GM11168 (cell line): ENCODE measurements around the gene PACRGL.
"Not testable (repeated sequence)": the region's sequence is repeated elsewhere in the genome, so short reads cannot be mapped to it uniquely, and the experiment has no call there.

Source experiments
- in situ Hi-C: fragments of 300-500 bp; cut with MboI; formaldehyde crosslinking; loops from one replicate; pipeline ENCODE4 v1.12.0; 2022; ENCODE audit warnings: low sequenced_read_pairs; ENCODE audit not compliant: unreplicated experiment

PACRGL gene

GRCh38 chr4:20711335-20711734 is 11.1 kb downstream of the PACRGL start:
- in situ Hi-C loops = no loop called here

- in situ Hi-C loops = no loop called here
These were observed 22.8 kb downstream of the PACRGL start for GRCh38 chr4:20723019-20723418.

GRCh38 chr4:20723463-20723862 is 23.2 kb downstream of the PACRGL start:
- in situ Hi-C loops = no loop called here

- in situ Hi-C loops = no loop called here
These were observed 24.7 kb downstream of the PACRGL start for GRCh38 chr4:20724915-20725314.

GRCh38 chr4:20735931-20736330 is 35.7 kb downstream of the PACRGL start:
- in situ Hi-C loops = no loop called here

- in situ Hi-C loops = not testable (repeated sequence)
These were observed 45.7 kb downstream of the PACRGL start for GRCh38 chr4:20746000-20746399.

- in situ Hi-C loops = no loop called here
These were observed 52.4 kb downstream of the PACRGL start for GRCh38 chr4:20752641-20753040.

- in situ Hi-C loops = no loop called here
These were observed 53.8 kb downstream of the PACRGL start for GRCh38 chr4:20754036-20754435.

- in situ Hi-C loops = no loop called here
These were observed 59.8 kb downstream of the PACRGL start for GRCh38 chr4:20760053-20760452.

- in situ Hi-C loops = no loop called here
These were observed 61.1 kb downstream of the PACRGL start for GRCh38 chr4:20761382-20761781.

GRCh38 chr4:20761826-20762225 is 61.6 kb downstream of the PACRGL start:
- in situ Hi-C loops = no loop called here

- in situ Hi-C loops = no loop called here
These were observed 64.2 kb downstream of the PACRGL start for GRCh38 chr4:20764366-20764992.

- in situ Hi-C loops = no loop called here
These were observed 73.1 kb downstream of the PACRGL start for GRCh38 chr4:20773144-20773997.

- in situ Hi-C loops = no loop called here
These were observed 78.6 kb downstream of the PACRGL start for GRCh38 chr4:20778896-20779295.

GRCh38 chr4:20783134-20783533 is 82.9 kb downstream of the PACRGL start:
- in situ Hi-C loops = not testable (repeated sequence)

GRCh38 chr4:20787940-20788665 is 87.8 kb downstream of the PACRGL start:
- in situ Hi-C loops = no loop called here
